Measurements from ENCODE around the gene REEP5.
A peak's percentile ranks its signal among the peaks of the same experiment; 100 is the strongest.
"Not testable (repeated sequence)": the region's sequence is repeated elsewhere in the genome, so short reads cannot be mapped to it uniquely, and the experiment has no call there.

REEP5 gene

GRCh38 chr5:112921833-112922817 is at the start of gene REEP5:
Gene REEP5 (minus strand): TSS chr5:112922227. CDS start chr5:112922190, 37 bp downstream.
- H3K36me3 Mint-ChIP-seq = peaks cover 58% of the 10 kb centered on the region
- H3K4me1 Mint-ChIP-seq = peaks cover 61% of the 10 kb centered on the region
- peak; percentile 88 for ATAC-seq
- peak within 1 kb of the TSS; percentile 70 for H3K4me3 Mint-ChIP-seq
- H3K9me3 Mint-ChIP-seq = no peaks in the 10 kb centered on the region
- H3K27ac Mint-ChIP-seq = peak within 1 kb of the TSS; percentile 96
- peak; percentile 82 to 88 for DNase-seq (ENCODE audit: low spot score in 2 of 2)

- Mint-ChIP-seq H3K36me3 (peaks cover 9% of the 10 kb centered on the region), H3K4me3 (no peak overlapping the region), H3K27ac (no peak overlapping the region), H3K9me3 (no peaks in the 10 kb centered on the region), H3K4me1 (peaks cover 29% of the 10 kb centered on the region)
- DNase-seq (ENCODE audit: low spot score in 2 of 2) (no peak), ATAC-seq (no peak)
These were observed 49.2 kb upstream of the REEP5 start for GRCh38 chr5:112971276-112971675.

- no peak overlapping the region for H3K4me3 Mint-ChIP-seq
- no peak overlapping the region for H3K27ac Mint-ChIP-seq
- DNase-seq (ENCODE audit: low spot score in 2 of 2) = no peak
- no peaks in the 10 kb centered on the region for H3K9me3 Mint-ChIP-seq
- peaks cover 32% of the 10 kb centered on the region for H3K4me1 Mint-ChIP-seq
- no peaks in the 10 kb centered on the region for H3K36me3 Mint-ChIP-seq
- no peak for ATAC-seq
These were observed 46.5 kb upstream of the REEP5 start for GRCh38 chr5:112968411-112969106.

- Mint-ChIP-seq H3K4me1 (peaks cover 41% of the 10 kb centered on the region), H3K9me3 (no peaks in the 10 kb centered on the region), H3K4me3 (no peak overlapping the region), H3K36me3 (no peaks in the 10 kb centered on the region), H3K27ac (no peak overlapping the region)
- no peak for ATAC-seq
- DNase-seq (ENCODE audit: low spot score in 2 of 2) = no peak
These were observed 45.6 kb upstream of the REEP5 start for GRCh38 chr5:112967520-112968083.

GRCh38 chr5:112965733-112966306 is 43.8 kb upstream of the REEP5 start:
- peaks cover 42% of the 10 kb centered on the region for H3K4me1 Mint-ChIP-seq
- DNase-seq (ENCODE audit: low spot score in 2 of 2) = peak in 1 of 2 donors; percentile 69
- peak; percentile 66 for ATAC-seq
- peak overlapping the region; percentile 66 for H3K27ac Mint-ChIP-seq
- H3K36me3 Mint-ChIP-seq = no peaks in the 10 kb centered on the region
- H3K9me3 Mint-ChIP-seq = no peaks in the 10 kb centered on the region
- H3K4me3 Mint-ChIP-seq = peak overlapping the region; percentile 30

GRCh38 chr5:112963374-112963733 is 41.3 kb upstream of the REEP5 start:
- H3K9me3 Mint-ChIP-seq; ATAC-seq; H3K4me3 Mint-ChIP-seq; H3K36me3 Mint-ChIP-seq; DNase-seq (ENCODE audit: low spot score in 2 of 2): not testable (repeated sequence)
- H3K4me1 Mint-ChIP-seq = peaks cover 47% of the 10 kb centered on the region
- H3K27ac Mint-ChIP-seq = peak overlapping the region; percentile 87

GRCh38 chr5:112960863-112961504 is 39.0 kb upstream of the REEP5 start:
- H3K4me3 Mint-ChIP-seq = no peak overlapping the region
- ATAC-seq (no peak), DNase-seq (ENCODE audit: low spot score in 2 of 2) (no peak)
- no peaks in the 10 kb centered on the region for H3K36me3 Mint-ChIP-seq
- no peak overlapping the region for H3K27ac Mint-ChIP-seq
- no peaks in the 10 kb centered on the region for H3K9me3 Mint-ChIP-seq
- peaks cover 39% of the 10 kb centered on the region for H3K4me1 Mint-ChIP-seq

- no peaks in the 10 kb centered on the region for H3K9me3 Mint-ChIP-seq
- no peak for DNase-seq (ENCODE audit: low spot score in 2 of 2)
- peaks cover 34% of the 10 kb centered on the region for H3K4me1 Mint-ChIP-seq
- ATAC-seq = no peak
- H3K4me3 Mint-ChIP-seq = no peak overlapping the region
- H3K27ac Mint-ChIP-seq = no peak overlapping the region
- no peaks in the 10 kb centered on the region for H3K36me3 Mint-ChIP-seq
These were observed 38.3 kb upstream of the REEP5 start for GRCh38 chr5:112960315-112960714.

GRCh38 chr5:112959872-112960271 is 37.8 kb upstream of the REEP5 start:
- not testable (repeated sequence) for H3K27ac Mint-ChIP-seq; H3K9me3 Mint-ChIP-seq; H3K36me3 Mint-ChIP-seq; DNase-seq (ENCODE audit: low spot score in 2 of 2); H3K4me3 Mint-ChIP-seq; ATAC-seq
- peaks cover 34% of the 10 kb centered on the region for H3K4me1 Mint-ChIP-seq

- no peak overlapping the region for H3K27ac Mint-ChIP-seq
- no peak overlapping the region for H3K4me3 Mint-ChIP-seq
- no peaks in the 10 kb centered on the region for H3K9me3 Mint-ChIP-seq
- H3K36me3 Mint-ChIP-seq = no peaks in the 10 kb centered on the region
- DNase-seq (ENCODE audit: low spot score in 2 of 2) = no peak
- H3K4me1 Mint-ChIP-seq = peaks cover 24% of the 10 kb centered on the region
- peak; percentile 80 for ATAC-seq
These were observed 36.4 kb upstream of the REEP5 start for GRCh38 chr5:112958093-112959088.

GRCh38 chr5:112957036-112957808 is 35.2 kb upstream of the REEP5 start:
- Mint-ChIP-seq H3K36me3 (no peaks in the 10 kb centered on the region), H3K4me1 (peaks cover 16% of the 10 kb centered on the region), H3K4me3 (no peak overlapping the region), H3K9me3 (no peaks in the 10 kb centered on the region), H3K27ac (no peak overlapping the region)
- DNase-seq (ENCODE audit: low spot score in 2 of 2) = no peak
- ATAC-seq = no peak

GRCh38 chr5:112956606-112957005 is 34.6 kb upstream of the REEP5 start:
- Mint-ChIP-seq H3K4me3 (no peak overlapping the region), H3K4me1 (peaks cover 16% of the 10 kb centered on the region), H3K36me3 (no peaks in the 10 kb centered on the region), H3K27ac (no peak overlapping the region), H3K9me3 (no peaks in the 10 kb centered on the region)
- no peak for ATAC-seq
- no peak for DNase-seq (ENCODE audit: low spot score in 2 of 2)

GRCh38 chr5:112951124-112951702 is 29.2 kb upstream of the REEP5 start:
- H3K27ac Mint-ChIP-seq = peak overlapping the region; percentile 50
- H3K9me3 Mint-ChIP-seq = no peaks in the 10 kb centered on the region
- peak overlapping the region; percentile 39 for H3K4me3 Mint-ChIP-seq
- ATAC-seq (peak; percentile 99), DNase-seq (ENCODE audit: low spot score in 2 of 2) (peak in 1 of 2 donors; percentile 80)
- peaks cover 4% of the 10 kb centered on the region for H3K4me1 Mint-ChIP-seq
- no peaks in the 10 kb centered on the region for H3K36me3 Mint-ChIP-seq
